Suppressor macrophage (primary cell): ENCODE results near the gene LYL1.

Source experiments
- DNase-seq, 4 experiments: peaks; one replicate each; pipeline ENCODE4 v3.0.0-alpha.2; 2020 to 2022

The LYL1 gene

GRCh38 chr19:13104848-13105711 is 2.4 kb upstream of the LYL1 start:
- DNase-seq: peak; percentile 17 to 67 (median 50)

GRCh38 chr19:13104360-13104847 is 1.7 kb upstream of the LYL1 start:
- DNase-seq: peak; percentile 56 to 79 (median 64)

GRCh38 chr19:13103581-13104359 is 1.1 kb upstream of the LYL1 start:
- peak in 3 of 4 experiments; percentile 23 to 41 (median 36) for DNase-seq

GRCh38 chr19:13102416-13102665 is 317 bp downstream of the LYL1 start:
- DNase-seq: no peak

GRCh38 chr19:13101590-13102415 is 855 bp downstream of the LYL1 start:
- DNase-seq: peak in 1 of 4 experiments; percentile 5

- peak in 2 of 4 experiments; percentile 44 to 61 for DNase-seq
Observed at GRCh38 chr19:13100841-13101589, 1.6 kb downstream of the LYL1 start.

- peak; percentile 29 to 49 (median 34) for DNase-seq
Observed at GRCh38 chr19:13100031-13100588, 2.5 kb downstream of the LYL1 start.

- DNase-seq: peak; percentile 85 to 94 (median 93)
Observed at GRCh38 chr19:13099073-13099999, 3.3 kb downstream of the LYL1 start.

GRCh38 chr19:13098277-13099072 is 4.2 kb downstream of the LYL1 start:
- DNase-seq: peak; percentile 63 to 86 (median 72)

GRCh38 chr19:13097463-13098258 is 5.0 kb downstream of the LYL1 start:
- DNase-seq: peak; percentile 14 to 70 (median 54)

- peak in 3 of 4 experiments; percentile 39 to 62 (median 60) for DNase-seq
Observed at GRCh38 chr19:13097033-13097462, 5.6 kb downstream of the LYL1 start.

GRCh38 chr19:13095934-13096927 is 6.4 kb downstream of the LYL1 start:
- DNase-seq: peak; percentile 34 to 71 (median 53)

- no peak for DNase-seq
Observed at GRCh38 chr19:13095393-13095784, 7.3 kb downstream of the LYL1 start.

GRCh38 chr19:13094771-13095392 is 7.8 kb downstream of the LYL1 start:
- DNase-seq: peak; percentile 23 to 65 (median 52)

- no peak for DNase-seq
Observed at GRCh38 chr19:13094106-13094504, 8.6 kb downstream of the LYL1 start.

- peak; percentile 87 to 92 (median 90) for DNase-seq
Observed at GRCh38 chr19:13093407-13094105, 9.1 kb downstream of the LYL1 start.
